Muscle of arm (tissue), 12 donors: Measurements from ENCODE around the gene ARAP1. TPM values are rescaled to one million over a fixed set of nuclear protein-coding genes. Genes with fewer than 3 reads are reported as not detected.

Experiments used
- DNase-seq: peaks from one replicate; pipeline ENCODE4 v3.0.0-alpha.2; 2013
- polyA plus RNA-seq, 12 donors: library from polyadenylated mRNA; unstranded; fragments of 120-200 nt; gene quantifications; one replicate each; pipeline ENCODE4 v1.2.1, GENCODE V29; 2013; ENCODE audit not compliant: insufficient read length in 12 of 12

Gene ARAP1
- polyA plus RNA-seq, 12 donors: 44.2 to 72.1 (median 55.5) TPM; not detected in 1

DNA sequence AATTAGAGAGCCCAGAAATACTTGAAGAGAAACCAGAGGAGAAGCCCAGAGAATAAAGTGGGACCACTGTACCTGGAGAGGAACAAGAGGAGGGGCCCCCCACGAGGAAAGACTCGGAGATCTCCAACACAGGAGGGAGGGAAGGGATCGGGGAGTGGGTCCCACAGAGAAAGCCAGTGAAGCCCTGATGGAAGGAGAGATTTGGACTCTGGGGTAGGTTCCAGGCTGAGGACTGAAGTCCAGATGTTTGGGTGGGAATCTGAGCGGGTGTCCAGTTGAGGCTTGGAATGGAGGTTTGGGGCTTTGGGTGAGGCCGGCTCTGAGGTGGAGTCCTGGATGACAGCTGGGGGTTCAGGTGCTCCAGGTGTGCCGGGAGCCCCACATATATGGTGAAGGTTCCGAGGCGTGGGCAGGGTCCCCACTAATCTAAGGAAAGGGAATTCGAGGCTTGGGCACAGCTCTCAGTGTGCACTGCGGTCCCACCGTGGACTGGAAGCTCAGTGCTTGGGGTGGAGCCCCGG is 110.6 kb downstream of the ARAP1 start:
- no peak for DNase-seq

DNA sequence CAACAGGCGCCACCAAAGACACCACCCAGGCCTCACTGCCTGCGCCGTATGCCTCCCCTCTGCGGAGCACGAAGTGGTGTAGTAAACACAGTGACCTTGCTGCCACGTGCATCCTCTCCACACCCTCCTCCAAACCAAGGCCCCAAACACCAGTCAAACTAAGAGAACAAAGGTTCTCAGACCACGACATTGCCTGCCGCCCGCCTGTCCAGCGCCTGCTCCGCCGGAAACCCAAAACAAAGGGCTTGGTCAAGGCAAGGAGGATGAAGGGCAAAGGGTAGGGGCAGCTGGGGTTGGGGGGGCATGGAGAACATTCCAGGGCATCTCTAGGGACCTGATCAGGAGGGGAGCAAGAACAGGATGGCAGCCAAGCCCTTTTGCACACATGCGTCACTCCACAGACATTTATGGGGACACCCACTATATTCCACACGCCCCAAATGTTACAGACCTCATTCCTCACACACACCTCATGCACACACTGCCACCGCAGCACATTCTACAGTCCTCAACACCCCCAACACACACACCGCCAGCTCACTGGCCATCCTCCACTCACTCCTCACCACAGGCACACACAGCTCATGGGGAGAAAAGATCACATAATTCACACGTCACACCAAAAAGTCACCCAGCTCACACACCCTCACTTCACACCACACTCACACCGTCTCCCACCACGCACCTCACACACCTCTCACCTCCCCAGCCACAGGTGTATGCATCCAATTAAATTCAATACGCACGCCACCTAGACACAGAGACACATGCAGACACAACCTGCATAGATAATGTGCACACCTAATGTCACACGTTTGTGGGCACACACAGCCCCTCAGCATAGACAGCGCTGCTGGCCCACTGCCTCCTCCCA is 112.5 kb downstream of the ARAP1 start:
- no peak for DNase-seq

DNA sequence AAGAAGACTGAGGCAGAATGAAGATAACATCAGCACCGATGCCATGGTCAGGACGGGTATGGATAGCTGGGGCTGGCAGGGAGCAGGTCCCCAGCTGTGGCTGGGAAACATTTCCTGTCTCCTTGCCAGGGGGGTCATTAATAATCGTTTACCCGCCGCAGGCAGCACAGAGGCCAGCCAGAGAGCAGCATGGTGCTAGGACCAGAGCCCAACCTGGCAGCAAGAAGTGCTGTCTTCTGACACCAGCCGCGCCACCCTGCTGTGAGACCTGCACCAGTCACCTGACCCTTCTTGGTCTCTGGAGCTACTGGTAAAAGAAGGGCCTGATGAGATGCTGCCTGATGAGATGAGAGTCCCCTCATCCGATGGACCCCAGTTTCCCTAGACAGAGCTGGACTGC is 114.3 kb downstream of the ARAP1 start:
- no peak for DNase-seq

DNA sequence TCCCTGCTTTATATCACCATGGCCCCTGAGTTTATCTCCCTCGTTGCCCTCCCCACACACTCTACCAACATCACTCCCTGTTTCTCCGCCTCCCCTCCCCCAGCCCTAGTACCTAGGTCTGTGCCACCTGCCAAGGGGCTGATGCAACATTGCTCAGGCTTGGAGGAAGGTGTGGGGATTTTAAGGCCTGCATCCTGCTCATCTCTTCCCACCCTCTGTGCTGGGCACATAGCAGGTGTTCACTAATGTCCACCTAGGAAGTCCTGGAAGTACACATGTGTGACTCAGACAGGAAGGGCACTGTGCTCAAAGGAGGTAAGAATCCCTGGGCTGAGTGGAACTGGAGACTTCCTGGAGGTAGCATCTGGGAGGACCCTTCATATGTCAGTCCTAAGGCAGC is 115.0 kb downstream of the ARAP1 start:
- DNase-seq: no peak

DNA sequence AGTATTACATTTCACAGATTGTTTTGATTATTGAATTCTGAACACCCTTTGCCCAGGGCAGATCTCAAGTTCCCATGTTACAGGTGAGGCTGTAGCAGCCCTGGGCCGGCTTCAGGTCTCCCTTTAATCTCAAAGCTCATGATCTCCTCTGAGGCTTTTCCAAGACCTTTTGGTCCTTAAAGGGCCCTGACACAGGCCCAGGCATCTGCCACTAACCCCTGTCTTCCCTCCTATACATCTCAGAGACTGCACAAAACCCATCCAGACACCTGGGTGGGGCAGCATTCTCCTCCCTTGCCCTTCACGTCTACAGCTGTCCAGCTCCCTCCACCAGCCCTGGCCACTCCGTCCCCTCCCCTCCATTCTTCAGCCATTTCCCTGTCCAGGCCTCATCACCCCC is 115.8 kb downstream of the ARAP1 start:
- DNase-seq: no peak

DNA sequence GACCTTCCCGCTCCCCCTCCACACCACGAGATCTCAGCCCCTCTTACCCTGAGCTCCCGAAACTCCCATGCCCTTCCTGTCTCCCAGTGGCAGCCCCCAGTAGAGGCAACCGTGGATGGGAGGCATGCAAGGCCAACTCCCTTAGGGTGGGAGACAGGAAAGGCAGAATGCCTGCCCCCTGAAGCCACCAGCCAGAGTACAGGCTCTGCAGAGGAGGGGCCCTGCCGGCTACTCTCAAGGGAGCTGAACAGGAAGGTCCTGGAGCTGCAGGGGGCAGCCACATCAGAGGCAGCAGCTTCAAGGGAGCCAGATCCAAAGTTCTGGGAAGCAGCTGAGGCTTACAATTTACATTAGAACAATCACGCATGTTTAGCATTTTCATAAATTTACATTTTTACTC is 116.3 kb downstream of the ARAP1 start:
- no peak for DNase-seq

DNA sequence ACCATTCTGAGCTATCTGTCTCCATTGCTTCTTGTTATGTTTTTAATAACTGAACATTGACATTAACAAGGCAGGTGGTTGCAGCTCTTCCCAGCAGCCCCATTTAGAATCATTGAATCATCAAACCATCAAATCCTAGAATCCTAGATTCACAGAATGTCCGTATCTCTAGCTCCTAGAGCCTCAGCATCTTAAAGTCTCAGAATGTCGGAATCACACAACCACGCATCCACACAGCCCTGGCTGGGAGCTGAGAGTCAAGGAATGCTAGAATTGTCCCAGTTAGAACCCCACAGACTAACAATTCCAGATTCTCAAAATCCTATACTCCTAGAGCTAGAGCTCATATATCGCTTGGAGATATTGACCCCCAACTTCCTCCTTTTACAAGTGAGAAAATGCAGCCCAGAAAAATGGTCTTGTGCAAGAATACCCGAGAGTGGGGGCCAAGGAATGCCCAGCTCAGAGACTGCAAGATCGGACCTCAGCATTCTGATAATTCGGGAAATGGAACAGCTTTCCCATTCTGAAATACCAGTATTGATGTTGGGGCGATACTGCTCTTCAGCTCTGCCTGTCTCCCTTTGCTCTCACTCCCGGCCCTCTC is 116.8 kb downstream of the ARAP1 start:
- DNase-seq: no peak

Other genes with a start within 250 kb of the ARAP1 start
- gene PDE2A, start 78.0 kb downstream of the ARAP1 start, polyA plus RNA-seq: 10 to 100 TPM in 11 of 12 donors, not detected in 1; 10.3 to 28.2 (median 19.0) TPM
- 10 to 100 TPM in 11 of 12 donors, not detected in 1; 34.8 to 66.5 (median 51.8) TPM for gene STARD10, start 41.6 kb upstream of the ARAP1 start, polyA plus RNA-seq
- 10 to 100 TPM in 11 of 12 donors, not detected in 1; 11.5 to 51.0 (median 15.1) TPM for gene ATG16L2, start 62.0 kb upstream of the ARAP1 start, polyA plus RNA-seq